WTC11 (cell line): Measurements from ENCODE around the gene F13A1. TPM values are rescaled to one million over a fixed set of nuclear protein-coding genes. Genes with fewer than 3 reads are reported as not detected.

ENCODE experiments used
- ATAC-seq: fragments of 200-7000 bp; cut with Tn5 transposase; 2 replicates; pipeline ENCODE4 v1.10.0; 2021; ENCODE audit warnings: mild to moderate bottlenecking, moderate library complexity
- CTCF ChIA-PET: fragments of 300-600 bp; sonication (Branson Sonifier 250); formaldehyde crosslinking; loops from one replicate; lab custom pipeline; 2021; ENCODE audit warnings: antibody characterized with exemption; lab: Charles Lee
- POLR2A ChIA-PET: fragments of 350-600 bp; sonication (Branson Sonifier 250); formaldehyde crosslinking; loops from one replicate; lab custom pipeline; 2021; ENCODE audit warnings: antibody characterized with exemption; lab: Charles Lee
- DNase-seq: peaks from one replicate; pipeline ENCODE4 v3.0.0; 2021; ENCODE audit warnings: low spot score
- H3K27ac Mint-ChIP-seq: 2 replicates; pipeline ENCODE4 v1.8.0; 2021; ENCODE audit warnings: mixed read lengths
- H3K27me3 Mint-ChIP-seq: 2 replicates; pipeline ENCODE4 v1.8.0; 2021; ENCODE audit warnings: low read depth, mild to moderate bottlenecking, moderate library complexity, mixed read lengths
- H3K36me3 Mint-ChIP-seq: 2 replicates; pipeline ENCODE4 v1.8.0; 2021; ENCODE audit warnings: mixed read lengths
- H3K4me1 Mint-ChIP-seq: 2 replicates; pipeline ENCODE4 v1.8.0; 2022; ENCODE audit warnings: mixed read lengths
- H3K4me3 Mint-ChIP-seq: 2 replicates; pipeline ENCODE4 v1.8.0; 2021; ENCODE audit warnings: mild to moderate bottlenecking, moderate library complexity, mixed read lengths
- H3K9me3 Mint-ChIP-seq: 2 replicates; pipeline ENCODE4 v1.8.0; 2021; ENCODE audit warnings: mixed read lengths
- ESRRA ChIP-seq: sonication (generic); formaldehyde crosslinking; IDR thresholded peaks from 2 replicates; pipeline ENCODE4 v1.8.1; 2022; ENCODE audit warnings: mild to moderate bottlenecking, missing genetic modification reagents, borderline replicate concordance
- GABPB1 ChIP-seq: sonication (generic); formaldehyde crosslinking; IDR thresholded peaks from 2 replicates; pipeline ENCODE4 v1.8.1; 2023; ENCODE audit warnings: mild to moderate bottlenecking, missing genetic modification reagents
- HMGA2 ChIP-seq: fragments of 250-450 bp; sonication (Bioruptor Pico); IDR thresholded peaks from 2 replicates; pipeline ENCODE4 v1.4.0; 2021; ENCODE audit warnings: mild to moderate bottlenecking, moderate library complexity
- JUN ChIP-seq: sonication (generic); formaldehyde crosslinking; IDR thresholded peaks from 2 replicates; pipeline ENCODE4 v1.8.0; 2023; ENCODE audit warnings: mild to moderate bottlenecking, missing genetic modification reagents
- KAT7 ChIP-seq: sonication (generic); formaldehyde crosslinking; IDR thresholded peaks from 2 replicates; pipeline ENCODE4 v1.8.1; 2023; ENCODE audit warnings: missing genetic modification reagents, mild to moderate bottlenecking, borderline replicate concordance
- NFATC4 ChIP-seq: fragments of 250-450 bp; sonication (Bioruptor Pico); IDR thresholded peaks from 2 replicates; pipeline ENCODE4 v1.9.0; 2021; ENCODE audit warnings: mild to moderate bottlenecking
- NFYB ChIP-seq: sonication (generic); formaldehyde crosslinking; conservative IDR thresholded peaks from 2 replicates; pipeline ENCODE4 v1.8.0; 2022; ENCODE audit warnings: low read depth, missing genetic modification reagents
- NR3C1 ChIP-seq: sonication (generic); formaldehyde crosslinking; conservative IDR thresholded peaks from 2 replicates; pipeline ENCODE4 v1.8.1; 2023; ENCODE audit warnings: low read depth, mild to moderate bottlenecking, missing genetic modification reagents
- RELA ChIP-seq: sonication (generic); formaldehyde crosslinking; IDR thresholded peaks from 2 replicates; pipeline ENCODE4 v1.8.1; 2022; ENCODE audit warnings: missing genetic modification reagents, mild to moderate bottlenecking, borderline replicate concordance
- TEAD1 ChIP-seq: sonication (generic); formaldehyde crosslinking; IDR thresholded peaks from 2 replicates; pipeline ENCODE4 v1.8.0; 2022; ENCODE audit warnings: mild to moderate bottlenecking, missing genetic modification reagents
- TP53 ChIP-seq: sonication (generic); formaldehyde crosslinking; IDR thresholded peaks from 2 replicates; pipeline ENCODE4 v1.8.1; 2023; ENCODE audit warnings: mild to moderate bottlenecking, missing genetic modification reagents
- ZNF263 ChIP-seq: sonication (generic); formaldehyde crosslinking; IDR thresholded peaks from 2 replicates; pipeline ENCODE4 v1.8.1; 2022; ENCODE audit warnings: low read depth, mild to moderate bottlenecking, moderate library complexity, missing genetic modification reagents
- ZNF423 ChIP-seq: fragments of 250-450 bp; sonication (Bioruptor Pico); IDR thresholded peaks from 2 replicates; pipeline ENCODE4 v2.1.2; 2022; ENCODE audit warnings: mild to moderate bottlenecking, moderate library complexity
- total RNA-seq: library from RNA; stranded (reverse); gene quantifications from 3 replicates; pipeline ENCODE4 v1.2.3, GENCODE V29; 2021
- TF ChIP-seq, protein P1 (sequence below): sonication (generic); formaldehyde crosslinking; IDR thresholded peaks from 2 replicates; pipeline ENCODE4 v1.8.0; 2022; ENCODE audit warnings: missing genetic modification reagents
- TF ChIP-seq, protein P2 (sequence below): sonication (generic); formaldehyde crosslinking; IDR thresholded peaks from 2 replicates; pipeline ENCODE4 v1.8.1; 2023; ENCODE audit warnings: mild to moderate bottlenecking, missing genetic modification reagents
- TF ChIP-seq, protein P3 (sequence below): sonication (generic); formaldehyde crosslinking; IDR thresholded peaks from 2 replicates; pipeline ENCODE4 v1.8.1; 2023; ENCODE audit warnings: mild to moderate bottlenecking, missing genetic modification reagents, moderate library complexity
- TF ChIP-seq, protein P4 (sequence below): sonication (generic); formaldehyde crosslinking; IDR thresholded peaks from 2 replicates; pipeline ENCODE4 v1.8.0; 2022; ENCODE audit warnings: mild to moderate bottlenecking, missing genetic modification reagents

Gene F13A1
- total RNA-seq, 1 experiment from 2014 or later, result 1.0 TPM

DNA sequence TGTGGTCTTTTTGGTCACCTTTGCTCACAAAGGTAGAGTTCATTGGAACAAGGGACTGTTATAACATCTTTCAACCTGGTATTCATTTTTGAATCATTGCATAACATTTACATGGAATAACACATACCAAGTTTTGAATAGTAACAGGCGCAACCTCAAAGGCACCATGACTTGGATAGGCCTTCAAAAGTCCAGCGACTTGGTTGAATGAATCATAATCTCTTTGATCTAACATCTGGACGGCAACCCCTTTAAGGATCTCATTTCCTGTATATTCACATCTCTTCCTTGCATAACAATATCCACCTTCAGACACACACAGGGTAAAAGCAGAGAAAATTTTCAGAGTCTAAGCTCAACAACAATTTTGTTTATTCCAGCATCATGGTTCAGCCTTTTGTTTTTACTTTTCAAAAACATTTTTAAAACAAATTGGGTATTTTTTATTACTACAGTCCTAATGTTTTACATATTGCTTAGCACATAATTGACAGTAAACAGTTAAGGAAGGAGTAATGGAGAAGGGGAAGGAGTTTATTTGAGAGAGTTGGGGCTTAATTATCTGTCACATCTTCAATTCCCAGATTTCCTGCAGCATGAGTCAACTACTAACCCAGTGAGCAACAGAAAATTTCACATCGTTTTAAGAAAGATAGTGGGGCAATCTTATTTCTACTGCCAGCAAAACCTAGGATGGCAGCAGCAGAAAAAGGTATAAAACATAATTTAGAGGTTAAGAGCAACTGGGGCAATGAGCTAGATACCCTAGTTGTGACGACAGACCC is 41.8 kb upstream of the F13A1 start:
- DNase-seq (no peak), ATAC-seq (no peak)
- ChIA-PET CTCF (no interaction called here), POLR2A (no interaction called here)
- Mint-ChIP-seq H3K4me1 (peaks cover 1% of the 10 kb centered on the region), H3K27ac (no peak overlapping the region), H3K27me3 (no peaks in the 10 kb centered on the region), H3K36me3 (no peaks in the 10 kb centered on the region), H3K9me3 (no peaks in the 10 kb centered on the region), H3K4me3 (no peak overlapping the region)
- no peak for TF ChIP-seq NR3C1

DNA sequence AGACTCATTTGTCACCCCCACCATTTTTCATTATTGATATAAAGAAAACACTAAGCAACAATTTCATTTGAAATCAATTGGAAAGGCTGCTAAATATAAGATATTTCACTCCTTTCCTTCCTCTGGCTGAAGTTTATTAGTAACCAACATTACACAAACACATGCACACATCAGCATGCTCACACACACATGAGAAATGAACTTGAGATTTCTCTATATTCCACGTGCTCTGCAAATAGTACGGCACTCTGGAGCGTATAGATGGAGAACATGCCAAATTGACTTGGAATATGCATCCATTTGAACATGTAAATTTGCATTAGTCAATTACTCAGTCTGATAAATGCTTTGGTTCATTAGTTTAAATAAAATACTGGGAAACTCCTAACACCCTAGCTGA is 37.1 kb upstream of the F13A1 start:
- ATAC-seq (no peak), DNase-seq (no peak)
- H3K27me3 Mint-ChIP-seq, result no peaks in the 10 kb centered on the region
- H3K36me3 Mint-ChIP-seq, result no peaks in the 10 kb centered on the region
- TF ChIP-seq ESRRA, result no peak
- TF ChIP-seq, all 79 proteins: peak for 0
- H3K27ac Mint-ChIP-seq, result no peak overlapping the region
- no peak overlapping the region for H3K4me3 Mint-ChIP-seq
- no peaks in the 10 kb centered on the region for H3K9me3 Mint-ChIP-seq
- peaks cover 8% of the 10 kb centered on the region for H3K4me1 Mint-ChIP-seq
- ChIA-PET CTCF (no interaction called here), POLR2A (no interaction called here)

DNA sequence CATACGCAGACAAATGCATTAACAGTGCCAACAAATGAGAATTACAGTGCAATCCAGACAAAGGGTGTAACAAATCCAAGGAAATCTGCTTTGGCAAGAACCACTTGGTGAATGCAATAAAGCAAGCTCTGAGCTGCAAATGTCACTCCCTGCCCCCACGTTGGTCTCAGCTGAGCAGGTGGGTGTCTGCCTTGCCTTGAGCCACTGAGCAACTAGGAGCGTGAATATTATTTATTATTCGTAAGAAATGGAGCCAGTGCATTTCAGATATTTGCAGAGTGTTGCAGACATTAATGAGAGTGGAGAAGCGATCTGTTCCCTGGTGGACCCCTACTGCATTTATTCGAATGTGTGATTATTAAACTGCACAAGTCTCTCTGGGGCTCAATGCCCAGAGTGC is 36.6 kb upstream of the F13A1 start:
- H3K4me1 Mint-ChIP-seq, result peaks cover 8% of the 10 kb centered on the region
- ChIA-PET POLR2A (interaction anchor here (1.0 kb wide), 1 partner anchor 28 kb away, joined by 3 read pairs; no protein-coding TSS in a partner anchor), CTCF (interaction anchor here (0.7 kb wide), 1 partner anchor 56 kb away, joined by 3 read pairs; no protein-coding TSS in a partner anchor)
- H3K4me3 Mint-ChIP-seq, result no peak overlapping the region
- ATAC-seq, result no peak
- H3K27me3 Mint-ChIP-seq, result no peaks in the 10 kb centered on the region
- no peaks in the 10 kb centered on the region for H3K36me3 Mint-ChIP-seq
- no peak overlapping the region for H3K27ac Mint-ChIP-seq
- H3K9me3 Mint-ChIP-seq, result no peaks in the 10 kb centered on the region
- DNase-seq, result no peak
- TF ChIP-seq ZNF263 (CRISPR knock-in tag) (no peak), GABPB1 (CRISPR knock-in tag) (no peak), JUN (CRISPR knock-in tag) (no peak), RELA (no peak), ZNF423 (CRISPR knock-in tag) (no peak), KAT7 (CRISPR knock-in tag) (no peak), NFATC4 (no peak), HMGA2 (CRISPR knock-in tag) (no peak), TP53 (CRISPR knock-in tag) (no peak), TEAD1 (CRISPR knock-in tag) (no peak), NFYB (CRISPR knock-in tag) (no peak)
- TF ChIP-seq, protein P1, sequence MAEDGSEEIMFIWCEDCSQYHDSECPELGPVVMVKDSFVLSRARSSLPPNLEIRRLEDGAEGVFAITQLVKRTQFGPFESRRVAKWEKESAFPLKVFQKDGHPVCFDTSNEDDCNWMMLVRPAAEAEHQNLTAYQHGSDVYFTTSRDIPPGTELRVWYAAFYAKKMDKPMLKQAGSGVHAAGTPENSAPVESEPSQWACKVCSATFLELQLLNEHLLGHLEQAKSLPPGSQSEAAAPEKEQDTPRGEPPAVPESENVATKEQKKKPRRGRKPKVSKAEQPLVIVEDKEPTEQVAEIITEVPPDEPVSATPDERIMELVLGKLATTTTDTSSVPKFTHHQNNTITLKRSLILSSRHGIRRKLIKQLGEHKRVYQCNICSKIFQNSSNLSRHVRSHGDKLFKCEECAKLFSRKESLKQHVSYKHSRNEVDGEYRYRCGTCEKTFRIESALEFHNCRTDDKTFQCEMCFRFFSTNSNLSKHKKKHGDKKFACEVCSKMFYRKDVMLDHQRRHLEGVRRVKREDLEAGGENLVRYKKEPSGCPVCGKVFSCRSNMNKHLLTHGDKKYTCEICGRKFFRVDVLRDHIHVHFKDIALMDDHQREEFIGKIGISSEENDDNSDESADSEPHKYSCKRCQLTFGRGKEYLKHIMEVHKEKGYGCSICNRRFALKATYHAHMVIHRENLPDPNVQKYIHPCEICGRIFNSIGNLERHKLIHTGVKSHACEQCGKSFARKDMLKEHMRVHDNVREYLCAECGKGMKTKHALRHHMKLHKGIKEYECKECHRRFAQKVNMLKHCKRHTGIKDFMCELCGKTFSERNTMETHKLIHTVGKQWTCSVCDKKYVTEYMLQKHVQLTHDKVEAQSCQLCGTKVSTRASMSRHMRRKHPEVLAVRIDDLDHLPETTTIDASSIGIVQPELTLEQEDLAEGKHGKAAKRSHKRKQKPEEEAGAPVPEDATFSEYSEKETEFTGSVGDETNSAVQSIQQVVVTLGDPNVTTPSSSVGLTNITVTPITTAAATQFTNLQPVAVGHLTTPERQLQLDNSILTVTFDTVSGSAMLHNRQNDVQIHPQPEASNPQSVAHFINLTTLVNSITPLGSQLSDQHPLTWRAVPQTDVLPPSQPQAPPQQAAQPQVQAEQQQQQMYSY (CRISPR knock-in tag), result no peak
- TF ChIP-seq, protein P2, sequence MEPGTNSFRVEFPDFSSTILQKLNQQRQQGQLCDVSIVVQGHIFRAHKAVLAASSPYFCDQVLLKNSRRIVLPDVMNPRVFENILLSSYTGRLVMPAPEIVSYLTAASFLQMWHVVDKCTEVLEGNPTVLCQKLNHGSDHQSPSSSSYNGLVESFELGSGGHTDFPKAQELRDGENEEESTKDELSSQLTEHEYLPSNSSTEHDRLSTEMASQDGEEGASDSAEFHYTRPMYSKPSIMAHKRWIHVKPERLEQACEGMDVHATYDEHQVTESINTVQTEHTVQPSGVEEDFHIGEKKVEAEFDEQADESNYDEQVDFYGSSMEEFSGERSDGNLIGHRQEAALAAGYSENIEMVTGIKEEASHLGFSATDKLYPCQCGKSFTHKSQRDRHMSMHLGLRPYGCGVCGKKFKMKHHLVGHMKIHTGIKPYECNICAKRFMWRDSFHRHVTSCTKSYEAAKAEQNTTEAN, result no peak
- TF ChIP-seq, protein P3, sequence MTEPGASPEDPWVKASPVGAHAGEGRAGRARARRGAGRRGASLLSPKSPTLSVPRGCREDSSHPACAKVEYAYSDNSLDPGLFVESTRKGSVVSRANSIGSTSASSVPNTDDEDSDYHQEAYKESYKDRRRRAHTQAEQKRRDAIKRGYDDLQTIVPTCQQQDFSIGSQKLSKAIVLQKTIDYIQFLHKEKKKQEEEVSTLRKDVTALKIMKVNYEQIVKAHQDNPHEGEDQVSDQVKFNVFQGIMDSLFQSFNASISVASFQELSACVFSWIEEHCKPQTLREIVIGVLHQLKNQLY (CRISPR knock-in tag), result no peak
- TF ChIP-seq, protein P4, sequence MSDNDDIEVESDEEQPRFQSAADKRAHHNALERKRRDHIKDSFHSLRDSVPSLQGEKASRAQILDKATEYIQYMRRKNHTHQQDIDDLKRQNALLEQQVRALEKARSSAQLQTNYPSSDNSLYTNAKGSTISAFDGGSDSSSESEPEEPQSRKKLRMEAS (CRISPR knock-in tag), result no peak
